ENCODE measurements around the gene ANK3.
A peak's percentile ranks its signal among the peaks of the same experiment; 100 is the strongest.

The ANK3 gene

GRCh38 chr10:60288256-60288655 is 101.4 kb downstream of the ANK3 start:
- H3K4me3 ChIP-seq (ENCODE audit: low read length): no peak overlapping the region
- no peak for DNase-seq (ENCODE audit: low read depth)
- no peak for TF ChIP-seq CTCF (conservative IDR thresholded peaks at IDR 0.05; ENCODE audit: low read length)

- DNase-seq (ENCODE audit: low read depth): no peak
- H3K4me3 ChIP-seq (ENCODE audit: low read length): no peak overlapping the region
- TF ChIP-seq CTCF (conservative IDR thresholded peaks at IDR 0.05; ENCODE audit: low read length): no peak
Observed at GRCh38 chr10:60286559-60286958, 103.1 kb downstream of the ANK3 start.

DNA sequence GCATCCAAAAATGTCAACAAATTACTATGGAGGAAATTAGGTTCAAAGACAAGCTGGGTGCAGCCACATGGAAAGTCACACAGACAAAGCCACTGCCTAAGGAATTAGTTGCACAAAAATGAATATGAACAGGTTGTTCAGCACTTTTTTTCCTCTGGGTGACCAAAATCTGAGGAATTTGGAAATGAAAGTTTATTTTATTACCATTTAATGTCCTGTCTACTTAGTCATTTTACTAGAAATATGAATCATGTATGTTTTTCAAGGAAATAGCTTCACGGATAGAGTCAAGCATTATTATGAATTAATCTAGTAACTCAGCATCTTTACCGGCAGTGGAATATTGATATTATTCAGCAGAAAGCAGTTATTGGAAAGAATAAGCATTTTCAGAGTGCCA is 106.3 kb downstream of the ANK3 start:
- no peak overlapping the region for H3K4me3 ChIP-seq (ENCODE audit: low read length)
- no peak for TF ChIP-seq CTCF (conservative IDR thresholded peaks at IDR 0.05; ENCODE audit: low read length)
- DNase-seq (ENCODE audit: low read depth): no peak

DNA sequence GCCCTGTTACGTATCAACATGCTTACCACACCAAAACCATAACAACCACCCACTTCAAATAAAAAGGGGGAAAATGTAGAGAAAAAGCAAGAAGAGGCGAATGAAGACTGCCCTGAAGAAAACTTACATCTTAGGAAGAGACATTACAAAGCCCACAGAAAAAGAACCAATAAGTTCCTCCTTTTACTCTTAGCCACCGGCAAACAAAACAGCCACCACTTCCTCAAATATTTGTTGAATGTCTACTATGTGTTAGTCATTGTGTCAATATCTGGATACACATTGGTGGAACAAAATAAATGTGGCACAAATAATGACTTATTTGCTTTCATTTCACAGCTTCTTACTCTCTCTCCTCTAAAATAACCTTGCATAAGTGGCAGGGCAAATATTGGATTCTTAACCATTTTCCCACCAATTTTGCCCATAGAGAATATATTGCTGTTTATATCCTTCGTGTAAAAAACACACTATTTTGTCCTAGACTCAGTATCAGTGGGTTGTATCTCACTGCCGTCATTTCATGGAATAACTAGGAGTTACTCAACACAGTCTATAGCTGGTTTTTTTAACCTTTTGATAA is 106.8 kb downstream of the ANK3 start:
- peak; percentile 70 for DNase-seq (ENCODE audit: low read depth)
- no peak for TF ChIP-seq CTCF (conservative IDR thresholded peaks at IDR 0.05; ENCODE audit: low read length)
- H3K4me3 ChIP-seq (ENCODE audit: low read length): no peak overlapping the region

GRCh38 chr10:60281792-60282353 is 107.8 kb downstream of the ANK3 start:
- no peak overlapping the region for H3K4me3 ChIP-seq (ENCODE audit: low read length)
- DNase-seq (ENCODE audit: low read depth): no peak
- no peak for TF ChIP-seq CTCF (conservative IDR thresholded peaks at IDR 0.05; ENCODE audit: low read length)

GRCh38 chr10:60281331-60281730 is 108.3 kb downstream of the ANK3 start:
- DNase-seq (ENCODE audit: low read depth): peak; percentile 64
- H3K4me3 ChIP-seq (ENCODE audit: low read length): no peak overlapping the region
- no peak for TF ChIP-seq CTCF (conservative IDR thresholded peaks at IDR 0.05; ENCODE audit: low read length)

DNA sequence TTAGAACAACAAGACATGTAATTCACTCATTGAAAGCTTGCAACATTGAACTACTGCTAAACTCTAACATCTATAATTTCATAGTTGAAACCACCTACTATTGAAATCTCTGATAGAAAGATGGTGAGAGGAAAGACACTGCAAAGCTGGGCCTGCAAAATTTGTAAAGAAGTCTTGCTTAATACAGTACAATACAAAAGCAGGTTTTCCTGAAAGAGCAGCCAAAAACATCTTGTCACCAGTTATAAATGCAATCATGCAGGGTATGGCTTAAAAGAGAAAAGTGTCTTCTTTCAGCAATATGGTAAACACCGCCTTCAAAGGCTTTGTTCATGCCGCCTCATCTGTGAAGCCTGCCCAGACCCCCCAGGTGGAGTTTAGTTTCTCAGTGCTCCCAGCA is 109.2 kb downstream of the ANK3 start:
- H3K4me3 ChIP-seq (ENCODE audit: low read length): no peak overlapping the region
- TF ChIP-seq CTCF (conservative IDR thresholded peaks at IDR 0.05; ENCODE audit: low read length): no peak
- no peak for DNase-seq (ENCODE audit: low read depth)
